ENCODE results near the gene CELF1. TPM values are rescaled to one million over a fixed set of nuclear protein-coding genes. Genes with fewer than 3 reads are reported as not detected.
"Not testable (repeated sequence)": the region's sequence is repeated elsewhere in the genome, so short reads cannot be mapped to it uniquely, and the experiment has no call there.

The CELF1 gene
- polyA plus RNA-seq, 3 donors, result 15.2 to 32.3 (median 29.1) TPM

- 0 to 1% (median 0%) methylated on average over 64 to 72 of the region's 72 CpGs for WGBS, 3 donors
- H3K27ac ChIP-seq (ENCODE audit: low read depth, low read length), result no peak within 1 kb of the TSS
These were observed 25.9 kb upstream of the CELF1 start, which contains the start of the genes KBTBD4 and NDUFS3 for GRCh38 chr11:47578524-47579494. Gene KBTBD4, minus strand, starts transcription at chr11:47578970. Its CDS starts 19 bp downstream, at chr11:47578951. Gene NDUFS3, plus strand, starts transcription at chr11:47579074. Its CDS starts 18 bp downstream, at chr11:47579092.

GRCh38 chr11:47577460-47578041 lies 24.6 kb upstream of the CELF1 start:
- 70 to 73% (median 71%) methylated on average over 13 of the region's 13 CpGs for WGBS, 3 donors

GRCh38 chr11:47573321-47573720 lies 20.4 kb upstream of the CELF1 start:
- H3K27ac ChIP-seq (ENCODE audit: low read depth, low read length), result no peak overlapping the region
- WGBS, 3 donors, result 86 to 90% (median 90%) methylated on average over 11 of the region's 11 CpGs

More at GRCh38 chr11:47577460-47578041, 24.6 kb upstream of the CELF1 start:
- no peak overlapping the region for H3K27ac ChIP-seq (ENCODE audit: low read depth, low read length)

GRCh38 chr11:47572715-47573255 lies 19.9 kb upstream of the CELF1 start:
- no peak overlapping the region for H3K27ac ChIP-seq (ENCODE audit: low read depth, low read length)

GRCh38 chr11:47571895-47572294 lies 19.0 kb upstream of the CELF1 start:
- WGBS, 3 donors, result 54 to 79% (median 71%) methylated on average over 1 of the region's 1 CpG
- H3K27ac ChIP-seq (ENCODE audit: low read depth, low read length), result no peak overlapping the region

More at GRCh38 chr11:47572715-47573255, 19.9 kb upstream of the CELF1 start:
- WGBS, 3 donors, result 55 to 63% (median 55%) methylated on average over 8 of the region's 8 CpGs

- WGBS, 3 donors, result 84 to 87% (median 85%) methylated on average over 4 of the region's 4 CpGs
- H3K27ac ChIP-seq (ENCODE audit: low read depth, low read length), result no peak overlapping the region
These were observed 18.4 kb upstream of the CELF1 start for GRCh38 chr11:47571357-47571729.

GRCh38 chr11:47570651-47571356 lies 17.9 kb upstream of the CELF1 start:
- H3K27ac ChIP-seq (ENCODE audit: low read depth, low read length), result no peak overlapping the region
- 64 to 84% (median 66%) methylated on average over 3 of the region's 3 CpGs for WGBS, 3 donors

GRCh38 chr11:47569646-47570045 lies 16.7 kb upstream of the CELF1 start:
- WGBS, 3 donors, result 97 to 98% (median 98%) methylated on average over 7 of the region's 7 CpGs
- no peak overlapping the region for H3K27ac ChIP-seq (ENCODE audit: low read depth, low read length)

GRCh38 chr11:47566149-47566698 lies 13.3 kb upstream of the CELF1 start:
- H3K27ac ChIP-seq (ENCODE audit: low read depth, low read length), result no peak overlapping the region
- 23 to 28% (median 26%) methylated on average over 17 of the region's 17 CpGs for WGBS, 3 donors

- 0% methylated on average over 68 to 86 of the region's 86 CpGs for WGBS, 3 donors
These were observed 12.6 kb upstream of the CELF1 start, which contains the start of gene PTPMT1 for GRCh38 chr11:47565340-47566148. Gene PTPMT1, plus strand, starts transcription at chr11:47565599. Its CDS starts 24 bp downstream, at chr11:47565623.

GRCh38 chr11:47564933-47565339 lies 12.0 kb upstream of the CELF1 start:
- H3K27ac ChIP-seq (ENCODE audit: low read depth, low read length), result peak overlapping the region; percentile 68
- 8 to 10% (median 9%) methylated on average over 11 of the region's 11 CpGs for WGBS, 3 donors

More at GRCh38 chr11:47565340-47566148, 12.6 kb upstream of the CELF1 start, which contains the start of gene PTPMT1:
- H3K27ac ChIP-seq (ENCODE audit: low read depth, low read length), result peak within 1 kb of the TSS; percentile 68

GRCh38 chr11:47564366-47564765 lies 11.4 kb upstream of the CELF1 start:
- H3K27ac ChIP-seq (ENCODE audit: low read depth, low read length), result not testable (repeated sequence)
- WGBS, 3 donors, result 93 to 94% (median 93%) methylated on average over 10 of the region's 10 CpGs

GRCh38 chr11:47562393-47562792 lies 9.5 kb upstream of the CELF1 start:
- 74 to 98% (median 91%) methylated on average over 4 of the region's 4 CpGs for WGBS, 3 donors
- not testable (repeated sequence) for H3K27ac ChIP-seq (ENCODE audit: low read depth, low read length)

- 60 to 83% (median 65%) methylated on average over 2 of the region's 2 CpGs for WGBS, 3 donors
- H3K27ac ChIP-seq (ENCODE audit: low read depth, low read length), result no peak overlapping the region
These were observed 7.5 kb upstream of the CELF1 start for GRCh38 chr11:47560426-47560825.

GRCh38 chr11:47558695-47559094 lies 5.8 kb upstream of the CELF1 start:
- no peak overlapping the region for H3K27ac ChIP-seq (ENCODE audit: low read depth, low read length)
- 94 to 98% (median 96%) methylated on average over 1 of the region's 1 CpG for WGBS, 3 donors

GRCh38 chr11:47557004-47557403 lies 4.1 kb upstream of the CELF1 start:
- H3K27ac ChIP-seq (ENCODE audit: low read depth, low read length), result not testable (repeated sequence)
- 83 to 97% (median 97%) methylated on average over 11 to 12 of the region's 12 CpGs for WGBS, 3 donors

- WGBS, 3 donors, result 5 to 12% (median 8%) methylated on average over 9 of the region's 9 CpGs
- no peak overlapping the region for H3K27ac ChIP-seq (ENCODE audit: low read depth, low read length)
These were observed 443 bp upstream of the CELF1 start for GRCh38 chr11:47553406-47553743.
